ENCODE measurements around the gene MAPRE2.

DNA sequence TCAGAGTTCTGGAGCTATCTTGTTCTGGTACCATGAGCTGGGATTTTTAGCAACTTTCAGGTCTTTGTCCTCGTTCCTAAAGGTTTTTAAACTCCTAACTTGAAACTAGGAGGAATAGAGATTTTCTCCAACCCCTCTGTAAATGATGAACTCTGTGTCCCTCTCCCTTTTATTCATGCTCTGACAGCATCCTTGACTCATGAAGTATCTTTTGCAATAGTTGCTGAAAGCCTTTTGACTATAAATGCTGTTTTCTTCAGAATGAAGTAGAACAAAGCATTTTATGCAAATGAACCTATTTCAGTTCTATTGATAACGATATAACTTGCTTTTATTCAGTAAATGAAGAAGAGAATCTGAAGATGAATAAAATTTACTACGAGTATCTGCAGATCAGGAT is 17.0 kb upstream of the MAPRE2 start:
- TF ChIP-seq POLR2A (IDR thresholded peaks at IDR 0.05) (no peak), POLR2AphosphoS5 (IDR thresholded peaks at IDR 0.05) (no peak)
- TF ChIP-seq, protein P1, sequence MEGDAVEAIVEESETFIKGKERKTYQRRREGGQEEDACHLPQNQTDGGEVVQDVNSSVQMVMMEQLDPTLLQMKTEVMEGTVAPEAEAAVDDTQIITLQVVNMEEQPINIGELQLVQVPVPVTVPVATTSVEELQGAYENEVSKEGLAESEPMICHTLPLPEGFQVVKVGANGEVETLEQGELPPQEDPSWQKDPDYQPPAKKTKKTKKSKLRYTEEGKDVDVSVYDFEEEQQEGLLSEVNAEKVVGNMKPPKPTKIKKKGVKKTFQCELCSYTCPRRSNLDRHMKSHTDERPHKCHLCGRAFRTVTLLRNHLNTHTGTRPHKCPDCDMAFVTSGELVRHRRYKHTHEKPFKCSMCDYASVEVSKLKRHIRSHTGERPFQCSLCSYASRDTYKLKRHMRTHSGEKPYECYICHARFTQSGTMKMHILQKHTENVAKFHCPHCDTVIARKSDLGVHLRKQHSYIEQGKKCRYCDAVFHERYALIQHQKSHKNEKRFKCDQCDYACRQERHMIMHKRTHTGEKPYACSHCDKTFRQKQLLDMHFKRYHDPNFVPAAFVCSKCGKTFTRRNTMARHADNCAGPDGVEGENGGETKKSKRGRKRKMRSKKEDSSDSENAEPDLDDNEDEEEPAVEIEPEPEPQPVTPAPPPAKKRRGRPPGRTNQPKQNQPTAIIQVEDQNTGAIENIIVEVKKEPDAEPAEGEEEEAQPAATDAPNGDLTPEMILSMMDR (IDR thresholded peaks at IDR 0.05): no peak
